IPS-20b (cell line): Measurements from ENCODE around the gene TNIP2.

Experiments used
- H3K27ac ChIP-seq: one replicate; pipeline ENCODE4 v1.5.1; 2013; ENCODE audit warnings: low read length
- H3K27me3 ChIP-seq: 2 replicates; pipeline ENCODE4 v1.6.1; 2013; ENCODE audit warnings: mild to moderate bottlenecking, low read length, inconsistent platforms; ENCODE audit not compliant: insufficient read depth
- H3K36me3 ChIP-seq: 2 replicates; pipeline ENCODE4 v1.6.1; 2013; ENCODE audit warnings: low read depth, mild to moderate bottlenecking, inconsistent platforms, low read length, moderate library complexity; ENCODE audit not compliant: insufficient read depth
- H3K4me1 ChIP-seq: 2 replicates; pipeline ENCODE4 v1.6.1; 2013; ENCODE audit warnings: mild to moderate bottlenecking, control low read depth, inconsistent platforms, low read length, moderate library complexity; ENCODE audit not compliant: insufficient read depth
- H3K4me3 ChIP-seq: 2 replicates; pipeline ENCODE4 v1.5.1; 2013; ENCODE audit warnings: mild to moderate bottlenecking, low read length, inconsistent platforms
- H3K9ac ChIP-seq: 2 replicates; pipeline ENCODE4 v1.6.1; 2013; ENCODE audit warnings: low read depth, mild to moderate bottlenecking, inconsistent platforms, low read length, moderate library complexity
- H3K9me3 ChIP-seq: 2 replicates; pipeline ENCODE4 v1.6.1; 2013; ENCODE audit warnings: mild to moderate bottlenecking, low read depth, low read length, inconsistent platforms; ENCODE audit not compliant: insufficient read depth

Gene TNIP2

DNA sequence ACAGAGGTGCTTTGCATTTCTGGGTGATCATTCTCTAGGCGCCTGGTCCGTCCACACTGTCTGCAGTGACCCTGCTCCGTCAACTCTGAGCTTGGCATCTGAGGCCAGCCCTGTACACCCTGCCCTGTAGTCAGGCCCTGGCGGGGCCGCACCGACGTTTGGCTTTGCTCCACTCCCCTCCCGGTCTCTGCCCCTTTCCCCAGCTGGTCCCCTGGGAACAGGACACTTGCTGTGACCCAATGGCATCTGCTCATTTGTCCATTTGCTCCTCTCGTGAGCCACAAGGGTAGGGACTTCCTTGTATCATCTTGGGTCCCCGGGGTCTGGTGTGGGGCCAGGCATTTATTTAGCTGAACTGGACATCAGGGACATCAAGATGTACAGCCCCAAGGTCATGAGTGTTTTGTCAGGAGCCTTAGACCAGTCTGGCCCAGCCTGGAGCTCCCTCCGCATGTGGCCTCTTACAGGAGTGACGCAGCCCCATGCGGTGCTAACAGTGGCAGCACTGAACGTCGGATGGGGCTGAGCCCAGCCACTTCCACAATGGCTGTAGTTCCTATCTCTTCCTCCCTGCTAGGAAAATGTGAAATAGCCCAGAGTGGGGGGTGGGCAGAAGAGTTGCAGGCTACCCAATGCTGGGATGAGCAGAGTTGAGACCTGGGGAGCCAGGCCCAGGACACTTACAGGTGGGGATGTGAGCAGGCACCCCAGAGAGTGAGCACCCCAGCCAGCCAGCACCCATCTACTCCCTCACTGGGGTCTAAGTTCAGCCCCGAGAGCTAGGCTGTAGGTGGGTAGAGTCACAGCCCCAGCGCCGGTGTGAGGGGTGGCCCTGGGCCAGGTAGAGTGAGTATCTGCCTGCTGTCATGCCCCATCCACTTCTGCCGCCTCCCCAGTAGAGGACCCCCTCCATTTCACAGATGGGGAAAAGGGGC is 34.7 kb upstream of the TNIP2 start:
- no peak overlapping the region for H3K27ac ChIP-seq
- no peak overlapping the region for H3K4me3 ChIP-seq
- H3K36me3 ChIP-seq: no peaks in the 10 kb centered on the region
- H3K9me3 ChIP-seq: no peaks in the 10 kb centered on the region
- peaks cover 34% of the 10 kb centered on the region for H3K27me3 ChIP-seq
- H3K9ac ChIP-seq: no peak overlapping the region
- H3K4me1 ChIP-seq: no peaks in the 10 kb centered on the region

DNA sequence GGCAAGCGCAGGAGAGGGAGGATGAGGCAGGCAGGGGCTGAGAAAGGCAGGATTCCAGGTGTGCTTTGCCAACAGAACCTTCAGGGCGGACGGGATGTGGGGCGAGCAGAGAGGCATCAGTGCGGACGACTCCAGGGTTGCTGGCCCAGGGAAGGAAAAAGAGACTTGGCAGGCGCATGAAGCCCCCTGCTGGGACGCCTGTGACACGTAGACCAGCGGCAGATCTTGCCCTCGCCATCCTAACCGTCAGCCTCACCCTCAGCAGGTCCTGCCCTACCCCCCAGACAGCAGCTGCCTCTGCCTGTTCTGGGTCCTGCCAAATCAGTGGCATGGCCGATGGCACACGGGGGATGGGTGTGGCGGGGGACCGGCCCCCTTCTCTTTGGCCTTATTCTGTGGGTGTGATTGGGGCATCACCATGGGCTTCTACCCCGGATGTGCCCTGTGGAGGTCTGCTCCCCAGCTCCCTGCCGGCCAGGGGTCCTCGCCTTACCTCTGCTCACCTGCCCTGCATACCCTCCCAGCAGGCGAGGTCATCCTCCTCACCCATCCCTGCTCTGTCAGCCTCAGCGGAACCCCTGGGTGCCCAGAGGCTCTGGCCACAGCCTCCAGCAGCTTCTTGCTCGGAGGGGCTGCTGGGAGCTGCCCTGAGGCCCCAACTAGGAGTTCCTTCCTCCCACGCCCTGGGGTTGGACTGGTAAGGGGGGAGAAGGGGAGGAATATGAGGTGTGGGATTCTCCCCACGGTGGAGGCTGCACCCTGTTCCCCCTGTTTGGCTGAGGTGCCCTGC is 33.9 kb upstream of the TNIP2 start:
- H3K4me1 ChIP-seq: no peaks in the 10 kb centered on the region
- H3K36me3 ChIP-seq: no peaks in the 10 kb centered on the region
- no peak overlapping the region for H3K9ac ChIP-seq
- no peak overlapping the region for H3K4me3 ChIP-seq
- H3K9me3 ChIP-seq: no peaks in the 10 kb centered on the region
- peaks cover 31% of the 10 kb centered on the region for H3K27me3 ChIP-seq
- no peak overlapping the region for H3K27ac ChIP-seq

DNA sequence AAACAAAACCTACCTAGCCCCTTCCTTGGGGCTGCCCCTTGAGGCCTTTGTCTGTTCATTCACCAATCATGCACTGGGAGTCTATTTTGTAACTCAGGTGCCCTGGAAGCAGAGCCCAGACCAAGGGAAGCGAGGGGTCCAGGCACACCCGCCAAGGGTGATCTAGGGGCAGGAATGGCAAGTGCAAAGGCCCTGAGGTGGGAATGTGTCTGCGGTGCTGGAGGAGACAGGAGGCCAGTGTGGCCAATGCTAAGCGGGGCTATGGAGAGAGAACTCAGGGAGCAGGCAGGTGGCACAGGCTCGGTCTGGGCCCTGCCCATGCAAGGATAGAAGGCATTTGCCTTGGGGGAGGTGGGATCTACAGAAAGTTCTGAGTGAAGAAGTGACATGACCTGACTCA is 33.2 kb upstream of the TNIP2 start:
- Histone ChIP-seq H3K9ac (no peak overlapping the region), H3K27ac (no peak overlapping the region), H3K9me3 (no peaks in the 10 kb centered on the region), H3K36me3 (no peaks in the 10 kb centered on the region), H3K4me1 (no peaks in the 10 kb centered on the region), H3K4me3 (no peak overlapping the region), H3K27me3 (peaks cover 24% of the 10 kb centered on the region)

DNA sequence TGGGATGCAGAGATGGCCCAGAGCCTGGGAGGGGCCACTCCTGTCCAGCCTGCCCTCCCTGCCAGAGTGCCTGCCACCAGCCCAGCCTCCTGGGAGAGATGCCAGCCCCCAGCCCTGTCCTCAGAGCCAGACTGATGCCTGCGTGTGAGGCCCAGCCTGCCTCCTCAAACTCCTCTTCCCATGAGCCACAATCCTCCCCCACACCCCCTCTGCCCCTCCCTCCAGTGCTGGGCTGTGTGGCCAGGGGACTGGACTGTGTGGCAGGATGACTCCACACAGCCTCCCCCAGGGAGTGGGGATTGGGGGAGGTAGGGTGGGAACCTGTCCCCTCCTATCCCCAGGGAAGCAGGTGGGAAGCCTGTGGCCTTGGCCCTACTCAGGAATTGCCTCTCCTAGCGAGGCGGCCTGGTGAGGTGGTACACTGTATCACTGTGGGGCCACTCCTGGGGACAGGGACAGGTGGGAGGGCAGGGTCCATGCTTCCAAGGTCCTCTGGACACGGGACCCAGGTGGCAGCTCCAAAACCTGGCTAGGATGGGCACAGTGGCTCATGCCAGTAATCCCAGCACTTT is 32.5 kb upstream of the TNIP2 start:
- no peaks in the 10 kb centered on the region for H3K9me3 ChIP-seq
- H3K9ac ChIP-seq: no peak overlapping the region
- no peak overlapping the region for H3K27ac ChIP-seq

DNA sequence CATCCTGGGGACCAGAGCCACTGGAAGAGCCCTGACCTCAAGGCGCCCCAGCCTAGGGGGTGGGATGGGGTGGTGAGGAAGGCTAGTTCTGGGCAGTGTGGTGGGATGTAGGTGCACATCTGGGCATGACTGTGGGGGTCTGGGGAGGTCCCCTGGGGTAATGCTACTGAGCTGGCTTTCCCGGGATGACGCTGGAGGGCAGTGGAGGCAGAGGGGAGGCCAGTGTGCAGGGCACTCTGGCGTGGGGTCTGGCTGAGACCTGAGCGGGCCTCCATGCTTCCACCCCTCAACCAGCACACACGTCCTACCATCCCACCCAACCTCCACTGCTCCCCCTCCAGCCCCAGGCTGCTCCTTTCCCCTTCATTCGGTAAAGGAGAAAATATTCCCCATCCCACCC is 32.0 kb upstream of the TNIP2 start:
- Histone ChIP-seq H3K9ac (no peak overlapping the region), H3K27ac (no peak overlapping the region), H3K4me1 (no peaks in the 10 kb centered on the region), H3K36me3 (no peaks in the 10 kb centered on the region), H3K27me3 (peaks cover 12% of the 10 kb centered on the region), H3K4me3 (no peak overlapping the region), H3K9me3 (no peaks in the 10 kb centered on the region)

More for the DNA sequence above, 32.5 kb upstream of the TNIP2 start:
- Histone ChIP-seq H3K36me3 (no peaks in the 10 kb centered on the region), H3K4me1 (no peaks in the 10 kb centered on the region), H3K4me3 (no peak overlapping the region), H3K27me3 (peaks cover 17% of the 10 kb centered on the region)

DNA sequence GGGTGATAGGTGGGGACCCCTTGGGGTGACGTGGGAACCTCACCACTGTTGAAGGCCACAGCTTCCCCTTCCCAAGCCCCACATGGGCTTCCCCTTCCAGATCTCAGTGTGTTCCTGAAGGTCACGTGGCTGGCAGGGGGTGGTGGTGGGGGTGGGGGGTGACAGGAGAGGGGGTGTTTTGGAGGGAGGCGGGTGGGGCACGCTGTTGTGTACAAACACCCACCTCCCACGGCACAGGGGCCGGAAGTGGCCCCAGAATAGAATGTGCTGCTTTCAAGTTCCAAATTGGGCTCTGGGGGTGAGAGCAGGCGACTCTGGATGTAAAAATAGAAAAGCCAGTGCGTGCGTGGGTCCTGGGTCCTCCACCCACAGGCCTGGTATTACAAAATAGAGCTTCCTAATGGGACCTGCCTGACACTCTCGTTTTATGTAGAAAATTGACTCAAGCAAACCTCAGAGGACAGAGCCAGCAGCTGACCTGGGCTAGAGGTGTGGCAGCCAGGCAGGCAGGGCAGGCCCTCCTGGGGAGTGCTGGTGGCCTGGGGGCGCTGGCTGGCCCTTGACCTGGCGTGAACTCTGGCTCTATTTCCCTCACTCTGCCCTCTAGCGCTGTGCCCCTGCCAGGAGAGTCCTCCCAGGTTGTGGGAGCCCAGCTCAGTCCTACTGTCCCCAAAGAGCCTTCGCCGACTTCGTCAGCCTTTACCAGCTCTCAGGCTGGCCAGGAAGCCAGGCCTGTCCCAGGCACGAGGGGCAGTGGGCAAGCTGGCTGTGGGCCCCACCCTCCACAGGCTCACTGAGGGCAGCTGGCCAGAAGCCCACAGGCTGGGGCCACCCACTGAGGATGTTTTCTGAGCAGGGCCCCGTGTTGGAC is 31.3 kb upstream of the TNIP2 start:
- Histone ChIP-seq H3K9me3 (no peaks in the 10 kb centered on the region), H3K36me3 (no peaks in the 10 kb centered on the region), H3K4me3 (no peak overlapping the region), H3K9ac (no peak overlapping the region), H3K27me3 (peaks cover 9% of the 10 kb centered on the region), H3K4me1 (no peaks in the 10 kb centered on the region), H3K27ac (no peak overlapping the region)

DNA sequence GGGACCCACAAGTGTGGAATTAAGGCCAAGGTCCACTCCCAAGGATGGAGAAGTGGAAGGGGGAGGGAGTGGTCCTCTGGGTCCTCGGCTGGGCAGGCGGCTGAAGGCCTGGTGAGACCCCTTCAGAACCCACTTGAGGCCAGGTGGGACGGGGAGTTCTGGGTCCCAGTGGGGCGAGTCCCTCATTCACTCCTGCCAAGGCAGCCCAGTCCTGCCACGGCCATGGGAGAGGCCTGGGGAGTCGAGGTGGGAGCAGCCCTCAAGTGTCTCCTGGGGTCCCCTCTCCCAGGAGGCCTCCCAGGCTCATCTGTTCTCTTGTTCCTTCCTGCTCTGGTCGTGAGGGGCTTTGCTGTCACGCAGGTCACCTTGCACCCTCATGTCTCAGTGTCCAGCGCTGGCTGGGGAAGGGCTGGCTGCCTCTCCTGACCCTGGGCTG is 30.7 kb upstream of the TNIP2 start:
- no peaks in the 10 kb centered on the region for H3K9me3 ChIP-seq
- H3K27ac ChIP-seq: no peak overlapping the region
- H3K27me3 ChIP-seq: peaks cover 3% of the 10 kb centered on the region; the same call in 1 of the 2 replicates
- H3K9ac ChIP-seq: no peak overlapping the region
- H3K36me3 ChIP-seq: no peaks in the 10 kb centered on the region
- no peak overlapping the region for H3K4me3 ChIP-seq
- no peaks in the 10 kb centered on the region for H3K4me1 ChIP-seq

DNA sequence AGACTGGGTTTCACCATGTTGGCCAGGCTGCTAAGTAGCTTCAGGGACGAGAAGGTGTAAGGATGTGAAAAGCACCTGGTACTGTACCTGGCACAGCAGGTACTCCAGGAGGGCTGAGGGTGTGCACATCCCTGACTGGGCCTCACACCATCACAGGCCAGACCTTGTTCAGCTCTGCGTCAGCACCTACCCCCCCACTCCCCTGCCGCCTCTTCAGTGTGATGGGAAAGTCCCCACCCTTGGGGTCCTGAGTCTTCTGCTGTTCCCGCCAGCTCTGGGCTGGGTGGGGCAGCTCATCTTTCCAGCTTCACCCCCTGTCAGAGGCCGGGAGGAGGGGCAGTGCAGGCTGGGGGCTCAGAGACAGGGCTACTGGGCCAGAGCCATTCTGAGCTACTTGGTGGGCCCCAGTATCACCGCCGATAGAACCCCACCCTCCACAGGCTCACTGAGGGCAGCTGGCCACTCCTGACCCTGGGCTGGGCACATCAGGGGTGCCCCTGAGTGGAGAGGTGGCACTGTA is 30.1 kb upstream of the TNIP2 start:
- H3K4me3 ChIP-seq: no peak overlapping the region
- H3K36me3 ChIP-seq: no peaks in the 10 kb centered on the region
- H3K27me3 ChIP-seq: no peaks in the 10 kb centered on the region
- no peaks in the 10 kb centered on the region for H3K4me1 ChIP-seq
- H3K9ac ChIP-seq: no peak overlapping the region
- no peaks in the 10 kb centered on the region for H3K9me3 ChIP-seq
- no peak overlapping the region for H3K27ac ChIP-seq

DNA sequence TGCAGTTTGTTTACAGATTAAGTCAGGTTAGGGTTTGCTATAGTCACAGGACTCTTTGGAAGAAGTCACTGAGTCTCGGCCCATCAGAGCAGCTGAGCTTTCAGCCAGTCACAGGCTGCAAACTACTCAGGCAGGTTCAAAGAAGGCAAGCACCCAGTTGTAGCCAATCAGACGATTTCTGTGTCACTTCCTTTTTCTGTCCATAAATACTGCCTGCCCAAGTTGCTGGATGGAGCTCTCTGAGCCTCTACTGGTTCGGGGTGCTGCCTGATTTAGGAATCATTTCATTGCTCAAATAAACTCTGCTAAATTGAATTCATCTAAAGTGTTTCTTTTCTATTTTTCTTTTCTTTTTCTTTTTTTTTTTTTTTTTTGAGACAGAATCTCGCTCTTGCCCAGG is 29.5 kb upstream of the TNIP2 start:
- no peak overlapping the region for H3K4me3 ChIP-seq
- H3K27me3 ChIP-seq: no peaks in the 10 kb centered on the region
- H3K36me3 ChIP-seq: no peaks in the 10 kb centered on the region
- H3K9me3 ChIP-seq: no peaks in the 10 kb centered on the region
- no peaks in the 10 kb centered on the region for H3K4me1 ChIP-seq
- H3K27ac ChIP-seq: no peak overlapping the region
- H3K9ac ChIP-seq: no peak overlapping the region

DNA sequence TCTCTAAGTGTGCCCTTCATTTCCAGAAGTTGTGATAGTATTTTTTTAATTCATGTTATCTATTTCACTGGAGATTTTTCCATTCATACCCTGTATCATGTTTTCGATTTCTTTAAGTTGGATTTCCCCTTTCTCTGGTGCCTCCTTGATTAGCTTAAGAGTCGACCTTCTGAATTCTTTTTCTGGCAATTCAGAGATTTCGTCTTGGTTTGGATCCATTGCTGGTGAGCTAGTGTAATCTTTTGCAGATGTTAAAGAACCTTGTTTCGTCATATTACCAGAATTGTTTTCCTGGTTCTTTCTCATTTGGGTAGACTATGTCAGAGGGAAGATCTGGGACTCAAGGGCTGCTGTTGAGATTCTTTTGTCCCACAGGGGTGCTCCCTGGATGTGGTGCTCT is 27.7 kb upstream of the TNIP2 start:
- Histone ChIP-seq H3K4me3 (no peak overlapping the region), H3K27me3 (no peaks in the 10 kb centered on the region), H3K9me3 (no peaks in the 10 kb centered on the region), H3K9ac (no peak overlapping the region), H3K27ac (no peak overlapping the region), H3K4me1 (peaks cover 5% of the 10 kb centered on the region; the same call in 1 of the 2 replicates), H3K36me3 (no peaks in the 10 kb centered on the region)

DNA sequence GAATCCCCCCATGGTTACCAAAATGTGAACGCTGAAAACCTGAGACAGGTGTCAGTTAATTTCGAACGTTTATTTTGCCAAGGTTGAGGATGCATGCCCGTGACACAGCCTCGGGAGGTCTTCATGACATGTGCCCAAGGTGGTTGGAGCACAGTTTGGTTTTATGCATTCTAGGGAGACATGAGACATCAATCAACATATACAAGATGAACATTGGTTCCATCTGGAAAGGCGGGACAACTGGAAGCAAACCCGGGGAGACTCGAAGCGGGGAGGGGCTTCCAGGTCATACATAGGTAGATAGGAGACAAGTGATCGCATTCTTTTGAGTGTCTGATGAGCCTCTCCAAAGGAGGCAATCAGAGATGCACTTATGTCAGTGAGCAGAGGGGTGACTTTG is 25.8 kb upstream of the TNIP2 start:
- Histone ChIP-seq H3K4me1 (peaks cover 16% of the 10 kb centered on the region; the same call in 1 of the 2 replicates), H3K36me3 (no peaks in the 10 kb centered on the region), H3K27ac (no peak overlapping the region)

More for the DNA sequence above, 25.8 kb upstream of the TNIP2 start:
- H3K9me3 ChIP-seq: no peaks in the 10 kb centered on the region
- no peak overlapping the region for H3K9ac ChIP-seq
- no peaks in the 10 kb centered on the region for H3K27me3 ChIP-seq
- H3K4me3 ChIP-seq: no peak overlapping the region
